Femur (tissue), 1 donor: ENCODE data around the gene TCEA2.

Source experiments
- DNase-seq: peaks from one replicate; pipeline ENCODE4 v3.0.0-alpha.2; 2017

Gene TCEA2

GRCh38 chr20:64099086-64099786 is 36.2 kb downstream of the TCEA2 start:
- peak; percentile 76 for DNase-seq

GRCh38 chr20:64099880-64100565 is 37.0 kb downstream of the TCEA2 start:
- DNase-seq, result no peak

- DNase-seq, result no peak
Measured at GRCh38 chr20:64100566-64100888, 37.5 kb downstream of the TCEA2 start.

- DNase-seq, result no peak
Measured at GRCh38 chr20:64100946-64101688, 38.1 kb downstream of the TCEA2 start.

- no peak for DNase-seq
Measured at GRCh38 chr20:64101731-64102621, 39.0 kb downstream of the TCEA2 start.

- no peak for DNase-seq
Measured at GRCh38 chr20:64102647-64103354, 39.8 kb downstream of the TCEA2 start.

- DNase-seq, result peak; percentile 11
Measured at GRCh38 chr20:64103871-64104666, 41.1 kb downstream of the TCEA2 start.

GRCh38 chr20:64104667-64105451 is 41.9 kb downstream of the TCEA2 start:
- DNase-seq, result no peak

- DNase-seq, result no peak
Measured at GRCh38 chr20:64105846-64106434, 42.9 kb downstream of the TCEA2 start.

- no peak for DNase-seq
Measured at GRCh38 chr20:64106435-64106961, 43.5 kb downstream of the TCEA2 start.

- DNase-seq, result no peak
Measured at GRCh38 chr20:64106981-64107735, 44.2 kb downstream of the TCEA2 start, which contains the start of gene NPBWR2. Gene NPBWR2, minus strand, starts transcription at chr20:64107565. Its CDS starts 734 bp downstream, at chr20:64106831.

- DNase-seq, result no peak
Measured at GRCh38 chr20:64107736-64108457, 44.9 kb downstream of the TCEA2 start.

- DNase-seq, result no peak
Measured at GRCh38 chr20:64108731-64109681, 46.0 kb downstream of the TCEA2 start.

GRCh38 chr20:64109831-64110391 is 46.9 kb downstream of the TCEA2 start:
- DNase-seq, result no peak

- no peak for DNase-seq
Measured at GRCh38 chr20:64110411-64111068, 47.5 kb downstream of the TCEA2 start.
